Activated CD8-positive, alpha-beta memory T cell treated with anti-CD3 and anti-CD28 coated beads for 24 hours (primary cell): ENCODE measurements around the gene NDUFB7.
"Not testable (repeated sequence)": the region's sequence is repeated elsewhere in the genome, so short reads cannot be mapped to it uniquely, and the experiment has no call there.

Experiments used
- DNase-seq: peaks from one replicate; pipeline ENCODE4 v3.0.0-alpha.2; 2020

NDUFB7 gene

DNA sequence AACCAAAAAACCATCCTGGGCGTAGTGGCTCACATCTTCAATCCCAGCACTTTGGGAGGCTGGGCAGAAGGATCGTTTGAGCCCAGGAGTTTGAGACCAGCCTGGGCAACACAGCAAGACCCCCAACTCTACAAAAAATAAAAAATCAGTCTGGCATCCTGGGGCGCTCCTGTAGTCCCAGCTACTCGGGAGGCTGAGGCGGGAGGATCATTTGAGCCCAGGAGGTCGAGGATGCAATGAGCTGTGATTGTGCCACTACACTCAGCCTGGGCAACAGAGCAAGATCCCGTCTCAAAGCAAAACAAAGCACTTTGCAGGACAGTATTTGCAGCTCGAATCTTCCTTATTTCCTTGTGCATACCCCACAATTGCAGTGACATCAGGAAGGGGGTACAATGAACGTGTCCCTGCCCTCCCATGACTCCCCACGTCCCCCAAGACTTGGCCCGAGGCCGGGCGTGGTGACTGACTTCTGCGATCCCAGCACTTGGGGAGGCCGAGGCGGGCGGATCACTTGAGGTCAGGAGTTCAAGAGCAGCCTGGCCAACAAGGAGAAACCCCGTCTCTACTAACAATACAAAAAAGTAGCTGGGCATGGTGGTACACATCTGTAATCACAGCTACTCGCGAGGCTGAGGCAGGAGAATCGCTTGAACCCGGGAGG, 870 bp downstream of the NDUFB7 start:
- no peak for DNase-seq

DNA sequence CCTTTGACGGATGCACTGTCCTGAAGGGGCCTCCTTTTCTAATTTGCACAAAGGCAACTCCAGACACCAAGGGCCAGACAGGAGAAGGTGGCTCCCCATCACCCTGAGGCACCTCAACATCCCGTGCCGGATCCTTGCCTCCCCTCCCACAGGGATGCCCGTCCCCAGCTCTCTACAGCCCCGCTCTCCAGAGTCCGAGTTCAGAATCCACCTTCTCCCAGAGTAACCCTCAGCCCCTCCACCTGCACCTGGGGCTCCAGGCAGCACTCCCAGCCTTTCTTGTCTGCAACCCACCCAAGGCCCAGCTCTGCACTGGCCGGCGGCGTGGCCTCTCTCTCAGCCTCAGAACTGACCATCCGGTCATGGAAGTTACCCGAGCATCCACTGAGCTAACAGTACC, 4.8 kb downstream of the NDUFB7 start:
- no peak for DNase-seq

DNA sequence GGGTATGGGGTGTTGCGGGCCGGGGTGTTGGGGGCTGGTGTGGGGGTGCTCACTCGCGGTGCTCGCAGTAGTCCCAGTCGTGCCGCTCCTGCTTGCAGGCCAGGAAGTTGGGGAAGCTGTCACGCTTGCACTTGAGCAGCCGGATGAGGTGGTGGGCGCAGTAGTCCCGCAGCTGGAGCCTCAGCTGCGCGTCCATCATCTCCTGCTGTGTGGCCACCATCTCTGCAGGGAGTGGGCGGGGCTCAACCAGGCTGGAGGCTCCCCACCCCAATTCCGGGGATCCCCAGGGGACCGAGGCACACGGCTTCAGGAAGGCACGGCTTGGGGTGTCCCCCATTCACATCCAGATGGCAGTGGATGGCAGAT, 5.2 kb downstream of the NDUFB7 start:
- no peak for DNase-seq

DNA sequence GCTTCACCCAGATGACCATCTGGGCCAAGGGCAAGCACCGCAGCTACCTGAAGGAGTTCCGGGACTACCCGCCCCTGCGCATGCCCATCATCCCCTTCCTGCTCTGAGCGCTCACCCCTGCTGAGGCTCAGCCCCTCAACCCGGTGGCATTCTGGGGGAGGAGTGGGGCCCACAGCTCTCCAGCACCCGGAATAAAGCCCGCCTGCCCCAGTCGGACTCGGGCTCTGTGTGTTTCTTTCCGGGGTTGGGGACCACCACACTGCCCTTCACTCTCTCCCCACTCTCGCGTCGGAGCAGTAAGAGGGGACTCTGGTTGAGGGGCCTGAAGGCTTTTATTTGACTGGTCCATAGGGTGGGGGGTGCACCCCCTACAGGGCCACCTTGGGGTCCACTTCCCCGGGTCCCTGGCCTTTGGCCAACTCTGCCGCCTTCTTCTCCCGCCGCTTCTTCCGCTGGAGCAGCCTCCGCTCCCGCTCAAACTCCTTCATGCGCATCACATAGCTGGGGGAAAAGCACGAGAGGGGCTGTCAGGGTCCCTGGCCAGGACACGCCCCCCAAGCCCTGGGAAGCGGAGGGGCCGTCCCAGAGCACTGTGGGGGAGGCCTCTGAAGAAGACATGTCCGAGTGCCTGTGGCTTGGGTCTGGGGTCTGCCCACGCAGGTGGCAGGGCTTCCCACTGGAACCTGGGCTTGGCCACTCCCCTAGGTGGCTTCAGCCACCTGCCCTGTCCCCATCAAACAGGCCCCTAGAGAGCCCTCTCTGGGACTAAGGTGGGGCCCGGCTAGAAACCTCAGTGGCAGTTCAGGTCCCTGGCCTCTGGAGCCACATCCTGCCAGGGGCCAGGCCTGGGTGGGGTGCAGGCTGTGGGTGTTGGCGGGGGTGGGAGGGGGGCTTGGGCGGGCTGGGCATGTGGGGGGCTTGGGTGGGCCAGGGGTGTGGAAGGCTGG, 5.8 kb downstream of the NDUFB7 start:
- no peak for DNase-seq

DNA sequence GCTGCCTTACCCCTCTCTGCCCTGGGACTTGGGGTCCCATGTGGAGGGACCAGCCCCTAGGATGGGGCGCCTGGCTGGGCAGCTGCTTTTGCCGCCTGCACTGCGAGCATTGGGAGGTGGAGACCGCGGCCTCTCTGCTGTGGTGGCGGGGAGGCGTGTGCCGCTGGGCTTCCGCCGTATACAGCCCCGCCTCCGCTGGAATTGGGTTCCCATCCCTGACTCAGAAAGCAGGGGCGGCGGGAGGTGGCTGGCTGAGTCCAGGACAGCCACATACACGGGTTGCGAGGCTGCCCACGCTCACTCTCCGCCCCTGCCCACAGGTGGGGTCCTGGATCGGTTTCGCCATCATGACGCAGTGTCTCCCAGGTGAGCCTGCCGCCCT, 6.6 kb downstream of the NDUFB7 start:
- no peak for DNase-seq

DNA sequence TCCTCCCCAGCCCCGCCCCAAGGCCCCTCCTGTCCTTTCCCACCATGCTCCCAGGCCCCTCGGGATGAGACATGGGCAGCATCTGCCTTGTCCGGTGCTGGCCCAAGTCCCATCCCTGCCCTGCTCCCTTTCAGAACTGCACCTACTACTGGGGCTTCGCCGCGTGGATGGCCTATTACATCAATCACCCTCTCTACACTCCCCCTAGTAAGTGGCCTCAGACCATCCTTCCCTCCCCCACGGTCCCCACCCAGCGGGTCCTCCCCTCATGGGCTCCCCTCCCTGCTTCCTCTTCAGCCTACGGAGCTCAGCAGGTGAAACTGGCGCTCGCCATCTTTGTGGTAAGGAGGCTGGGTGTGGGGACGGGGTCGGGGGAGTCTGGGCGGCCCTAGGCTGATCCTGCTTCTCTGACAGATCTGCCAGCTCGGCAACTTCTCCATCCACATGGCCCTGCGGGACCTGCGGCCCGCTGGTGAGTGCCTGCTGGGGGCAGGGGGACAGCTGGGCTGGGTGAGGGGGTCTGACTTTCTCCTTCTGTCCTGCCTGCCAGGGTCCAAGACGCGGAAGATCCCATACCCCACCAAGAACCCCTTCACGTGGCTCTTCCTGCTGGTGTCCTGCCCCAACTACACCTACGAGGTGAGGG, 7.1 kb downstream of the NDUFB7 start:
- not testable (repeated sequence) for DNase-seq

DNA sequence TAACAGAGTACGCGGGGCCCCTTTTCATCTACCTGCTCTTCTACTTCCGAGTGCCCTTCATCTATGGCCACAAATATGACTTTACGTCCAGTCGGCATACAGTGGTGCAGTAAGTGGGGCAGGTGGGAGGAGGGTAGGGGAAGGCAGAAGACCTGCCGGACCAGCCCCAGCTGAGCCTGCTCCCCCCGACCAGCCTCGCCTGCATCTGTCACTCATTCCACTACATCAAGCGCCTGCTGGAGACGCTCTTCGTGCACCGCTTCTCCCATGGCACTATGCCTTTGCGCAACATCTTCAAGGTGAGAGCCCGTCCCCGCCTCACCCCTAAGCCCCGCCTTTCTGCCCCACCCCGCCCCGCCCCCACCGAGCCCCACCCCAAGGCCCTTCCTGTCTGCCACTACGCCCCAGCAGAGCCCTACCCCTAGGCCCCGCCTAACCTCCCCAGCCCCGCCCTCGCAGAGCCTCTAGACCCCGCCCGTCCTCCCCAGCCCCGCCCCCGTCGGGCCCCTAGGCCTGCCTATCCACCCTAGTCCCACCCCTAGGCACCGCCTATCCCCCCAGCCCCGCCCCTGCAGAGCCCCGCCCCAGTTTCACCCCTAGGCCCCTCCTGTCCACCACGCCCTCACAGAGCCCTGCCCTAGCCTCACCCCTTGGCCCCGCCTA, 7.7 kb downstream of the NDUFB7 start:
- no peak for DNase-seq

DNA sequence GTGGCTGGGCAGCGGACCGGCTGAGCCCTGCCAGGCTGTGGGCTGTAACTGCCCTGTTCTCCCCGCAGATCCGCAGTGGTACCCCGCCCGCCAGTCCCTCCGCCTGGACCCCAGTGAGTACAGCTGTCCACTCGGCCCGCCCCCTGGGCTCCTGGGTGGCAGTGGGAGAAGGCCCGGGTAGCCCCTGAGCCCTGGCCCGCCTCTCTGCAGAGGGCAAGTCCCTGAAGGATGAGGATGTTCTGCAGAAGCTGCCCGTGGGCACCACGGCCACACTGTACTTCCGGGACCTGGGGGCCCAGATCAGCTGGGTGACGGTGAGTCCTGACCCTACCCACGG, 8.3 kb downstream of the NDUFB7 start:
- DNase-seq, result no peak

DNA sequence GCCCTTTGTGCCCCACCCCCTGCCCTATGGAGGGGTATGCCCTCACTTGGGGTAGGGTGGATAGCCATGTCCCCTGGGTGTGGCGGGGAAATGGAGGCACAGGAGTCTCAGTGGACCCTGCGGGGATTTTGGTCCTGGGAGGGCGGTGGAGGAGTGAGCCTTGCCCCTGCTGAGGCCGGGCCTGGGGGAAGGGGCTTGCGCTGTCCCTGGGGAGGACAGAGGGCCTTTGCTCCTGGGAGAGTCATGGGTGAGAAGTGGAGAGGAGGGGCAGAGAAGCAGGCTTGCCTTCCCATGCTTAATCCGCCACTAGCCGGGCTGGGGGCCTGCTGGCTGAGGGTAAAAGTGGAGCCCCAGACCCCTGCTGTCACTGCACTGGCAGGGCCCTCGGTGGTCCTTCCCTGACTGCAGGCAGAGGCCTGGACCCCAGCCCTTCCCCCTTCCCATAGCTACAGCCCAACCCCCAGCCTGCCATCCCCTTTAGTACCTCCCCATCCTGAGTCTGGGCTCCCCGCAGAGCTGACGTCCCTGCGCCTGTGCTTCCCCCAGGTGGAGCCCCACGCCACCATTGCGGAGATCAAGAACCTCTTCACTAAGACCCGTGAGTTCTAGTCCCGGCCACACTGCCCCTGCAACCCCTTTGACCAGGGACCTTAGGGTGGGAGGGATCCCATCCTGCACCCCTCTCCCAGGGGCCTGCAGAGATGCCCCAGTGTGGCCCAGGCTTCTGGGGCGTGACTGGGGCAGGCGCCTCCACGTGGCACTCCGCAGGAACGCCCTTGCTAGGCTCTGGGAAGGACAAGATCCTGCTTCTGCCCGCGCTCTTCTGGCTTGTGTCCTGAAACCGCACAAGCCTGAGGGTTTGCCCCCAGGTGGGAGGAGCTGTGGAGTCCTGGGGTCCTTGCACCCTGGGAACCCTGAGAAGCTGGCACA, 8.9 kb downstream of the NDUFB7 start:
- DNase-seq, result no peak

DNA sequence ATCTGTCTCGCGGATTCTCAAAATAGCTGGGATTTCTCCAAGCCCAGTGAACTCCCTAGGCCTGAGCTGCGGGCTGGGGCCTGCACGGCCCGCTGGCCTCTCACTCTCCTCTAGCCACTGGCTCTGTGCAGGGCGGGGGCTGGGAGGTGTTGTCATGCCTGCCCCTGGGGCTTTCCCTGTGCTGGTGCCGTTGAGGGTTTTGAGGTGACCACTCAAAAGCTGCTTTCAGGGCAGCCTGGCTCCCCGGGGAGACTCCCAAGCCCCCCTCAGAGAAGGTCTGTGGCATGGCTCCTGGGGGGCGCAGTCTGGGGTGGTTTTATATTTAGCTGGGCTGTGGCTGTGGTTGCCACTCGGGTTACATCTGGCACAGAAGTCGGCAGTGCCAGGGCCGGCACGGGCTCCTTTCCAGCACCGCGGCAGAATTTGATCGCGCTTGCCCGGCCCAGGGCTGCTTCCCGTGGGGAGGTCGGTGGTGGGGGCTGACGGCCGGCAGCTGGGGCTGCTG, 10.0 kb downstream of the NDUFB7 start:
- no peak for DNase-seq

DNA sequence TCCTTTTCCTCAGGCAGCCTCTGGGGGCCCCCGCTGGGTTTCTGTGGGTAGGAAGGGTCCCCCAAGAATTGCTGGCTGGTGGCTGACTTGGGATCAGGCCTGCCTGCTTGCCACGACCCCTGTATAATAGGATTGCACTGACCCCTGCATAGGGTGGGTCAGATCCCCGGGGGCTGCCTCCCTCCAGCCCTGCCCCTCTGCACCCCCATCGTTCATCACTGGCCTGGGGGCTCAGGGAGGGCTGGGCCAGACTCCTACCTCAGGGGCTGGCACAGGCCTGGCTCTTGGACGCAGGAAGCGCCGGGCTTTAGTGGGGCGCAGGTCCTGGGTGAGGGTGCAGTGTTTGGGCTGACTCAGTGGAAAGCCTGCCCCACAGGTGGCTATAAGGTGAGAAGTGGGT, 10.6 kb downstream of the NDUFB7 start:
- no peak for DNase-seq

DNA sequence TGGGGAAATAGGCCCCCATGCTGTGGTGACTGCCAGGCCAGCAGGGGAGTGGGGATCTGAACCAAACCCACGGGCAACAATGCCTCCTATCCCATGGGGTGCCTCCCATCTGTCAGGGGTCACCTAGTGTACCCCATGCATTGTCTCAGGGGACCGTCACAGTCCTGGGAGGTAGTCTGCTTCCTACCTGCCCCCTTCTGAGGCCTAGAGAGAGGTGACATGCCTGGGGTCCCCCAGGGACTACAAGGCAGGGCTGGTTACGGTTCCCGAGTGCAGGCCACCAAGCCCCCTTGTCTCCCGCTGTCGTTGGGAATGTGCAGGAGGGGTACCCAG, 11.1 kb downstream of the NDUFB7 start:
- DNase-seq, result no peak

DNA sequence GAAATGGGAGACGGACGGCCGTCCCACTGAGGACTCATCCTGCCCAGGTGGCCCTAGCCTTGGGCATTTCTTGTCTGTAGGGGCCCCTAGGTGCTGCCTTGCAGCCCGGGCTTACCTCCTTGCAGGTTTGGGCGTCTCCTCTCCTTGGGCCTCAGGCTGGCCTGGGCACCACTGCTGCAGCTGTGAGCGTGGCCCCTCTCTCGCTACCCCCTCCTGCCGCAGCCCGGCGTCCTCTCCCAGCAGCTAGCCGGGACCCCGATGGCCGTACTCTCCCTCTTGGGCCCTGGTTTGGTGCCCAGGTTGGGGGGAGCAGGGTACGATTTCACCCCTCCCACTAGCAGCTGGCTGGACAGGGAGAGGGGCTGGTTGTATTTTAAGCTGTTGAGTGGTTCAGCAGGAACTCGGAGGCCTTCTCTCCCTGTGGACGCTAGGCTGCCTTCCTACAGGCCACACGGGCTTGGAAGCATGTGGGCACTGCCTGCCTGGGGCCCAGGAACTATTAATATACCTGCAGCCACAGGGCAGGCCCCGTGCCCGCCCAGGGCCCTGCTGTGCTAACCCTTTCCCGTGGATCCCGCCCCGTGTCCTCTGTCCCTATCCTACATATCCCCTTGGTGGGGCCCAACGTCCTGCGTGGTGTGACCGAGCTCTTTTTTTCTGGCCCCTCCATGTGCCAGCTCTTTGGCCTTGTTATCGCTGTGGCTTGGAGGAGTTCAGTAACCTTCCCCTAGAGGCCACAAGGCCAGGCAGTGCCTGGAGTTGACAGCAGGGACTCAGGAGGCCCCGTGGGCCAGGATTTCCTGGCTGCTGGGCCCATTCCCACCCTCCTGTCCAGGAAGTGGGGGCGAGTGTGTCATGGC, 11.7 kb downstream of the NDUFB7 start:
- no peak for DNase-seq

DNA sequence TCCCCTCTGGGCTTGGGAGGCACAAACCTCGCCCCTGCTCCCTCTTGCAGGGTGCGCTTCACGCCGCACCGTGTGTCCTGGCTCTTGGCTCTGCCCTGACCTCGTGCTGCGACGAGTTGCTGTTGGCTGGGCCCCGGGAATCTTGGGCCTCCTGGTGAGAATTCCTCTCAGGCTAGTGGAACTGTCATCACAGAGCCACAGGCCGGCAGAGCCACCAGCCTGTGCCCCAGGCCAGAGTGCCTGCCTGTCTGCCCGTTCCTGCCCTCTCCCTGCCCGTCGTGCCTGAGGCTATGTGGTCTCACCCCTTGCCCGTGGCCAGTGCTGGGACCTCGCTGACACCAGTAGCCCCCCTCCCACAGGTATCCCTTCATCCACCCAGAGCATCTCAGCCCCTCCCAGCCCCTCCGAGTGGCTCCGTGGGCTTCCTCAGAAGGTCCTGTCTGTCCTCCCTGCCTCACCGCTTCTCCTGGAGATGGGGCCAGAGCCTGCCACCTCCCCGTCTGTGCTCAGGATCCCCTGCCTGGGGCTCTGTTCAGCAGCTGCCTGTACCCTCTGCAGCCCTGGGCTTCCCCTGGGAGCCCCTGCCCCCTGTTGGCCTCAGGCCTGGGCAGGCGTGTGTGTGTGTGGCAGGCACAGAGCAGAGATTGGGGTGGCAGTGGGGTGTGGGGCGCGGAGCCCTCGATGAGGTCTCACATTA, 13.3 kb downstream of the NDUFB7 start:
- no peak for DNase-seq

DNA sequence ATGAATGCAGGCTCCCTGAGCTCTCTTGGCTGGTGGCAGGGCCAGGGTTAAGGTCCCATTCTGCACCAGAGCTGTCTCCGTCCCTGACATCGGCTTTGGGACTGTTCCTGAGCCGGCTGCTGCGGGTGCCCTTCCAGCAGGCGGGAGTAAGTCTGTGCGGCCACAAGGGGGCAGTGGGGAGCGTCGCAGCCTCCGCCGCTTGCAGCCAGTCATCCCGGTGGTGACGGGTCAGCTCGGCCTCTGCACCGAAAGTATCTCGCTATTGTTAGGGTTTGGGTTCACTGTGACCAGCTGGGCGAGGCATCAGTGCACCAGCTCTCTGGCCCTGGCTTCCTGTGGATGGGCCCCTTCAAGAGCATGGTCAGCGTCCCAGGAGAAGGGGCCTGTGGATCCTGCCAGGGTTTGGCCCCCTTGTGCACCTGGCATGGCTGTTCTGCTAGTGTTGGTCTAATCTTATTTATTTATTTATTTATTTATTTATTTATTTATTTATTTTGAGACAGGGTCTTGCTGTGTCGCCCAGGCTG, 15.1 kb downstream of the NDUFB7 start:
- DNase-seq, result peak; percentile 89

DNA sequence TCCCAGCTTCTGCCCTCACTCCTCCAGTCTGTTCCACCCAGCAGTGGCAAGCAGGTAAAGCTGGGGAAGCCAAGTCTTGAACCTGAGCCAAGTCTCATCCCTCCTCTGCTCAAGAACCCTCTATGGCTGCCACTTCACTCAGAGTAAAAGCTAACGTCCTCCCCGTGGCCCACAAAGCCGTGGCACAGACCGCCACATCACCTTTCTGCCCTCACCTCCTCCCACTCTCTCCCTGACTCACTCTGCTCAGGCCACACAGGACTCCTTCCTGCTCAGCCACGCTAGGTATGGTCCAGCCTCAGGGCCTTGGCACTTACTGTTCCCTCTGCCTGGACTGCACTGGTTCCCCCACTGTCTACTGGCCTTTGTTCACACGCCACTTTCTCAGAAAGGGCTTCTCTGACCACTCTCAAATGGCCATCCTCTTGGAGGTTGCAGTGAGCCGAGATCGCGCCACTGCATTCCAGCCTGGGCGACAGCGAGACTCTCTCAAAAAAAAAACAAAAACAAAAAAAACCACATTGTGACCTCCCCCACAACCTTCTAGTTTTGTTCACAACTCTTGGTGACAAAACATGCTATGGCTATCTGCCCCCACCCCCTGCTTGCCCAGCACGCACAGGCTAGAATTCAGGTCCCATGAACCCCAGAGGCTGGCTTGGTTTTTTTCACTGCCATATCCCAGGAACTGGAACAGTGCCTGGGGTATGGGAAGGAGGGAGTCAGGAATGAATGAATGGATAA, 15.8 kb downstream of the NDUFB7 start:
- DNase-seq, result no peak

DNA sequence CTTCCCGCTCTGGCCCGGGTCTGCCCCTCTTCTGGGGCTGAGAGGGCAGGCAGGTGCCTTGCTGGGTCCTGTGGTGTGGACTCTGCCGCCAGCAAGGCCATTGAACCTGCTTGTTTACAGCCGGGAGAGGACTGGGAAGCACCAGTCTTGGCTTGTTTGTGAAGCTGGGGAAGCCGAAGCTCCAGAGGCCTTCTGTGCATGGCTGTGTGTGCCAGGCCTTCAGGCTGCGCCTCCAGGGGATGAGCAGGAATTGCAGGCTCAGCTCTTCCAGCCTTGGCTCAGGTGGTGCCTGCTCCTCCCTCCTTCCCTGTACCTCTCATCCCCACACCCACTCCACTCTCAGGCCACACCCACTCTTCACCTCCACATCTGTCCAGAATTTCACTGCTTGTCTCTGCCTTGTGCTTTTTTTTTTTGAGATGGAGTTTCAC, 17.5 kb downstream of the NDUFB7 start:
- no peak for DNase-seq

DNA sequence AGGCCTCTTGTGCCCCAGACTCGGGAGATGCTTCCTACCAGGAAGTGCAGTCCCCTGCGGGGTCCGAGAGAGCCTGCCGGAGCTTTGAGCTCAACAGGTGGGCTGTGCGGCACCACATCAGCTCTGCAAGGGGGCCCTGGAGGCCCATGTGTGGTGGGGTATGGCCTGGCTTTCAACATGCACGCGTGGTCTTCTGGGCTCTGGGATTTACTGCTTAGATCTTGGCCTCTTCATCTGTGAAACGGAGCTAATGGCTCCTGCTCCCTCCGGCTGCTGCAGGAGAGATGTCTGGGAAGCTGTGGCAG, 18.0 kb downstream of the NDUFB7 start:
- no peak for DNase-seq

DNA sequence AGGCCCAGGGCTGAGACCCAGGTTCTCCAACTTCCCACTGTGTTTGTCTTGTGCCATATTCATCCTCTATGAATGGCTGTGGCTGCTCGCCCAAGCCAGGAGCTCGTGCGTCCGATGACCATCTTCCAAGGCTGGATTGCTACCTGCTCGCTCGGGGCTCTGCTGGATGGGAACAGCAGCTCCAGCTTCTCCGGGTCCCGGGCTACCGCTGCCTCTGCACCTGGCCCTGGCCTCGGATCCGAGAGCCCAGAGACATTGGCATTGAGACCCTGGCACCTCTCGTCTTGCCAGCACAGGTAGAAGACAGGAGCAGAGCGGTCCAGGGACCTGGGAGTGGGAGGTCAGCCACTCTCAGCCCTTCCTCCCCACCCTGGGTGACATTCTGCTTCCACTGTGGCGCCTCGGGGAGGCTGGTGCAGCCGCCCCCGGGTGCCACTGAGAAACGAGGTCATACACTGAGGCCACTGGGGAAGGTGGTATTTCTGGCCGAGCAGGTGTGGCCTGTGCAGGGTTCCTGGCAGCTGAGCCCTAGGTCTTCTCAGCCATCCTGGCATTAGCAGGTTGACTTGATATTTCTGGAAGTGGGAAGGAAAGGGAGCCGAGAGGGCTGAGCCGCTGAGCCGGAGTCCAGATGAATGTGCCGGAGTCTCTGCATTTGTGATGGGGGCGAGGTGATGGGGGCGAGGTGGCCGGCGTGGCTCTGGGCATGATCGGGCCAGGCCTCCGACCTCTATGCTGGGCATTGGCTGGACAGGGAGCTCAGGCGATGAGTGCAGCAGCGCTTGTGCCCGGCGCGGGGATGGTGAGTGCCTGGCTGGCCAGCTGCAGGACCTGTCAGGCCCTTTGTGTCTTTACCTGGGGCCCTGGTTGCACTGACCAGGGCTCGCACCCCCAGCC, 18.6 kb downstream of the NDUFB7 start:
- DNase-seq, result no peak
